IMR-90 (cell line): ENCODE measurements around the gene DACH1. TPM values are rescaled to one million over a fixed set of nuclear protein-coding genes. Genes with fewer than 3 reads are reported as not detected.

Experiments used
- ATAC-seq: fragments of 200-7000 bp; cut with Tn5 transposase; 2 replicates; pipeline ENCODE4 v1.9.1; 2020; ENCODE audit warnings: low read depth, mild to moderate bottlenecking, moderate library complexity
- Bru-seq: library from RNA; stranded (reverse); fragments of 400-500 nt; gene quantifications from one replicate; lab custom pipeline; 2021; lab: Mats Ljungman, UMichigan
- BruChase-seq, 2 experiments: library from RNA; stranded (reverse); fragments of 400-500 nt; gene quantifications; one replicate each; lab custom pipeline; 2021; lab: Mats Ljungman, UMichigan
- BruUV-seq: library from RNA; stranded (reverse); fragments of 400-500 nt; replicated peaks from 2 replicates; lab custom pipeline; 2021; lab: Mats Ljungman, UMichigan
- CTCF ChIA-PET: fragments of 300-600 bp; formaldehyde crosslinking; extraction: SDS; loops from one replicate; lab custom pipeline; 2021; ENCODE audit warnings: antibody characterized with exemption; lab: Yijun Ruan, JAX
- POLR2A ChIA-PET: fragments of 300-600 bp; sonication (Branson Sonifier 250); formaldehyde crosslinking; loops from one replicate; lab custom pipeline; 2022; ENCODE audit warnings: antibody characterized with exemption; ENCODE audit not compliant: unreplicated experiment; lab: Charles Lee
- DNase-seq: peaks from one replicate; pipeline ENCODE4 v3.0.0; 2013
- H2AFZ ChIP-seq: replicated peaks from 2 replicates; pipeline ENCODE3; 2013; ENCODE audit warnings: low read length, mild to moderate bottlenecking; ENCODE audit not compliant: poor library complexity
- H2AK5ac ChIP-seq: 2 replicates; pipeline ENCODE4 v1.6.1; 2013; ENCODE audit warnings: low read depth, low read length, inconsistent platforms
- H2AK9ac ChIP-seq: replicated peaks from 2 replicates; pipeline ENCODE3; 2013; ENCODE audit warnings: mild to moderate bottlenecking, low read depth, low read length, moderate library complexity; ENCODE audit not compliant: poor library complexity
- H2BK120ac ChIP-seq: 2 replicates; pipeline ENCODE4 v1.6.1; 2013; ENCODE audit warnings: low read depth, low read length, inconsistent platforms
- H2BK15ac ChIP-seq: 3 replicates; pipeline ENCODE4 v1.6.1; 2013; ENCODE audit warnings: low read depth, low read length, inconsistent platforms
- H2BK20ac ChIP-seq: 2 replicates; pipeline ENCODE4 v1.6.1; 2013; ENCODE audit warnings: low read depth, mild to moderate bottlenecking, inconsistent platforms, low read length, moderate library complexity
- H2BK5ac ChIP-seq: 2 replicates; pipeline ENCODE4 v1.6.1; 2013; ENCODE audit warnings: mild to moderate bottlenecking, low read depth, low read length, inconsistent platforms; ENCODE audit not compliant: poor library complexity, severe bottlenecking
- H3K14ac ChIP-seq: replicated peaks from 2 replicates; pipeline ENCODE4 v1.6.1; 2013; ENCODE audit warnings: low read depth, low read length, inconsistent platforms
- H3K18ac ChIP-seq: 2 replicates; pipeline ENCODE4 v1.6.1; 2013; ENCODE audit warnings: low read depth, low read length, control low read depth
- H3K23ac ChIP-seq: 2 replicates; pipeline ENCODE4 v1.6.1; 2013; ENCODE audit warnings: low read depth, low read length, inconsistent platforms
- H3K27ac ChIP-seq: 2 replicates; pipeline ENCODE4 v1.5.1; 2013; ENCODE audit warnings: mild to moderate bottlenecking, control low read depth, low read length; ENCODE audit not compliant: insufficient read depth
- H3K27me3 ChIP-seq: 2 replicates; pipeline ENCODE4 v1.6.1; 2013; ENCODE audit warnings: low read length; ENCODE audit not compliant: control insufficient read depth, insufficient read depth
- H3K36me3 ChIP-seq: 2 replicates; pipeline ENCODE4 v1.6.1; 2013; ENCODE audit warnings: low read length, mixed read lengths; ENCODE audit not compliant: control insufficient read depth, insufficient read depth
- H3K4ac ChIP-seq: 2 replicates; pipeline ENCODE4 v1.6.1; 2013; ENCODE audit warnings: low read depth, low read length, inconsistent platforms
- H3K4me1 ChIP-seq: 2 replicates; pipeline ENCODE4 v1.6.1; 2013; ENCODE audit warnings: low read length, mixed read lengths; ENCODE audit not compliant: control insufficient read depth, insufficient read depth
- H3K4me2 ChIP-seq: 2 replicates; pipeline ENCODE4 v1.6.1; 2013; ENCODE audit warnings: low read depth, mild to moderate bottlenecking, control low read depth, low read length, moderate library complexity
- H3K4me3 ChIP-seq: 2 replicates; pipeline ENCODE4 v1.5.1; 2013; ENCODE audit warnings: low read depth, mild to moderate bottlenecking, control low read depth, low read length, moderate library complexity; ENCODE audit not compliant: insufficient read depth
- H3K56ac ChIP-seq: 2 replicates; pipeline ENCODE4 v1.6.1; 2013; ENCODE audit warnings: low read length, inconsistent platforms; ENCODE audit not compliant: insufficient read depth; ENCODE audit errors: extremely low read depth
- H3K79me1 ChIP-seq, 2 experiments: 2 replicates each; pipeline ENCODE4 v1.6.1; 2013; ENCODE audit warnings: low read length in 2 of 2, inconsistent platforms in 1 of 2, low read depth in 1 of 2
- H3K9ac ChIP-seq: 2 replicates; pipeline ENCODE4 v1.6.1; 2013; ENCODE audit warnings: low read depth, low read length, control low read depth
- H3K9me1 ChIP-seq: 2 replicates; pipeline ENCODE4 v1.6.1; 2013; ENCODE audit warnings: low read length, inconsistent platforms; ENCODE audit not compliant: insufficient read depth
- H3K9me3 ChIP-seq: 2 replicates; pipeline ENCODE4 v1.6.1; 2013; ENCODE audit warnings: low read length; ENCODE audit not compliant: control insufficient read depth, insufficient read depth
- H4K20me1 ChIP-seq: 2 replicates; pipeline ENCODE4 v1.6.1; 2013; ENCODE audit warnings: low read length, inconsistent platforms; ENCODE audit not compliant: insufficient read depth
- H4K5ac ChIP-seq: 2 replicates; pipeline ENCODE4 v1.6.1; 2013; ENCODE audit warnings: mild to moderate bottlenecking, low read depth, low read length, control low read depth
- H4K8ac ChIP-seq, 2 experiments: 2 replicates each; pipeline ENCODE4 v1.6.1; 2013; ENCODE audit warnings: low read depth in 2 of 2, low read length in 2 of 2, control low read depth in 1 of 2, inconsistent platforms in 1 of 2
- H4K91ac ChIP-seq: 2 replicates; pipeline ENCODE4 v1.6.1; 2013; ENCODE audit warnings: low read depth, low read length, inconsistent platforms; ENCODE audit not compliant: insufficient read depth
- BHLHE40 ChIP-seq: fragments of 150-350 bp; IDR thresholded peaks from 2 replicates; pipeline ENCODE4 v1.6.1; 2016; ENCODE audit warnings: mild to moderate bottlenecking, low read depth, low read length
- CEBPB ChIP-seq: IDR thresholded peaks from 2 replicates; pipeline ENCODE4 v1.6.1; 2012; ENCODE audit warnings: low read depth, low read length, improper control_type of control experiment
- CHD1 ChIP-seq: IDR thresholded peaks from 2 replicates; pipeline ENCODE4 v1.6.1; 2012; ENCODE audit warnings: low read depth, low read length, improper control_type of control experiment
- FOS ChIP-seq: fragments of 150-350 bp; IDR thresholded peaks from 2 replicates; pipeline ENCODE4 v1.6.1; 2016; ENCODE audit warnings: low read depth, low read length
- MAFK ChIP-seq: IDR thresholded peaks from 2 replicates; pipeline ENCODE4 v1.6.1; 2012; ENCODE audit warnings: low read depth, low read length, improper control_type of control experiment
- MAZ ChIP-seq: IDR thresholded peaks from 2 replicates; pipeline ENCODE4 v1.6.1; 2012; ENCODE audit warnings: low read depth, mild to moderate bottlenecking, low read length, improper control_type of control experiment, moderate library complexity, borderline replicate concordance
- MXI1 ChIP-seq: IDR thresholded peaks from 2 replicates; pipeline ENCODE4 v1.6.1; 2012; ENCODE audit warnings: low read depth, mild to moderate bottlenecking, low read length, moderate library complexity, borderline replicate concordance
- NFE2L2 ChIP-seq: fragments of 150-350 bp; IDR thresholded peaks from 2 replicates; pipeline ENCODE4 v1.6.1; 2016; ENCODE audit warnings: low read depth, mild to moderate bottlenecking, low read length
- POLR2A ChIP-seq: IDR thresholded peaks from 2 replicates; pipeline ENCODE4 v1.6.1; 2012; ENCODE audit warnings: mild to moderate bottlenecking, low read depth, low read length
- RAD21 ChIP-seq: IDR thresholded peaks from 2 replicates; pipeline ENCODE4 v1.6.1; 2012; ENCODE audit warnings: low read length, improper control_type of control experiment
- RCOR1 ChIP-seq: IDR thresholded peaks from 2 replicates; pipeline ENCODE4 v1.6.1; 2012; ENCODE audit warnings: mild to moderate bottlenecking, low read length, improper control_type of control experiment; ENCODE audit not compliant: insufficient replicate concordance
- RFX5 ChIP-seq: IDR thresholded peaks from 2 replicates; pipeline ENCODE4 v1.8.0; 2012; ENCODE audit warnings: low read depth, mild to moderate bottlenecking, low read length, moderate library complexity
- SMC3 ChIP-seq: fragments of 150-350 bp; IDR thresholded peaks from 2 replicates; pipeline ENCODE4 v1.6.1; 2016; ENCODE audit warnings: low read depth, mild to moderate bottlenecking, antibody characterized with exemption, low read length, moderate library complexity
- WGBS, 2 experiments: methylation state at CpG; one replicate each; pipeline versions ENCODE4 v1.1.5 to v1.1.7; 2013; ENCODE audit warnings: missing lambda C conversion rate in 2 of 2; ENCODE audit not compliant: insufficient read length in 1 of 2; ENCODE audit errors: extremely low coverage in 2 of 2; 5-methylcytosine and 5-hydroxymethylcytosine counted together
- dilution Hi-C: fragments of 300-500 bp; cut with HindIII; formaldehyde crosslinking; loops from one replicate; pipeline ENCODE4 v1.14.3; 2018; ENCODE audit warnings: low sequenced_read_pairs; ENCODE audit not compliant: unreplicated experiment
- in situ Hi-C: fragments of 300-500 bp; cut with MboI; formaldehyde crosslinking; loops from 3 replicates; pipeline ENCODE4 v1.14.3; 2019; ENCODE audit warnings: low sequenced_read_pairs, inconsistent platforms, mixed read lengths
- intact Hi-C: fragments of 100-400 bp; cut with micrococcal nuclease; formaldehyde crosslinking; loops from 2 replicates; pipeline ENCODE4 v1.10.0; 2022
- long read RNA-seq: library from polyadenylated mRNA; unstranded; transcript quantifications from one replicate; pipeline ENCODE4 v2.0.0, GENCODE V29; 2021; ENCODE audit not compliant: unreplicated experiment
- polyA plus RNA-seq, 3 experiments: library from polyadenylated mRNA; depleted of rRNA; stranded (reverse); fragments of >200 nt; gene quantifications; 2 replicates each; pipeline ENCODE4 v1.2.3, GENCODE V29; 2012; ENCODE audit warnings: low replicate concordance in 1 of 3
- total RNA-seq: library from RNA; depleted of rRNA; stranded (reverse); fragments of >200 nt; gene quantifications from 2 replicates; pipeline ENCODE4 v1.2.3, GENCODE V29; 2012; rRNA removed
- TF ChIP-seq, protein P1 (sequence below): fragments of 150-350 bp; IDR thresholded peaks from 2 replicates; pipeline ENCODE4 v1.6.1; 2017; ENCODE audit warnings: mild to moderate bottlenecking, antibody characterized with exemption, low read length, low read depth
- TF ChIP-seq, protein P2 (sequence below): fragments of 150-350 bp; IDR thresholded peaks from 2 replicates; pipeline ENCODE4 v1.6.1; 2016; ENCODE audit warnings: low read depth, mild to moderate bottlenecking, low read length, moderate library complexity, borderline replicate concordance

Gene DACH1
- total RNA-seq (not detected in 2 replicates), polyA plus RNA-seq (2012; rRNA removed) (not detected in 2 replicates), Bru-seq, nascent RNA (percentile 22 among the genes with signal in this experiment), BruChase-seq, experiment 1, labeled RNA remaining after a 6-hour chase (percentile 13 among the genes with signal in this experiment), BruChase-seq, experiment 2, labeled RNA remaining after a 2-hour chase (percentile 14 among the genes with signal in this experiment)
- polyA plus RNA-seq (2012; cell fraction: cytosol; rRNA removed), result 0.01 TPM in 1 of 2 replicates, not detected in the other
- polyA plus RNA-seq (2012; cell fraction: nucleus; rRNA removed; ENCODE audit: low replicate concordance), result 0.01 TPM in 1 of 2 replicates, not detected in the other
- long read RNA-seq, partial matches to known transcripts, result 1 of 1 reads
- long read RNA-seq, other reads (novel, unspliced or antisense), result 0 of 1 reads

DNA sequence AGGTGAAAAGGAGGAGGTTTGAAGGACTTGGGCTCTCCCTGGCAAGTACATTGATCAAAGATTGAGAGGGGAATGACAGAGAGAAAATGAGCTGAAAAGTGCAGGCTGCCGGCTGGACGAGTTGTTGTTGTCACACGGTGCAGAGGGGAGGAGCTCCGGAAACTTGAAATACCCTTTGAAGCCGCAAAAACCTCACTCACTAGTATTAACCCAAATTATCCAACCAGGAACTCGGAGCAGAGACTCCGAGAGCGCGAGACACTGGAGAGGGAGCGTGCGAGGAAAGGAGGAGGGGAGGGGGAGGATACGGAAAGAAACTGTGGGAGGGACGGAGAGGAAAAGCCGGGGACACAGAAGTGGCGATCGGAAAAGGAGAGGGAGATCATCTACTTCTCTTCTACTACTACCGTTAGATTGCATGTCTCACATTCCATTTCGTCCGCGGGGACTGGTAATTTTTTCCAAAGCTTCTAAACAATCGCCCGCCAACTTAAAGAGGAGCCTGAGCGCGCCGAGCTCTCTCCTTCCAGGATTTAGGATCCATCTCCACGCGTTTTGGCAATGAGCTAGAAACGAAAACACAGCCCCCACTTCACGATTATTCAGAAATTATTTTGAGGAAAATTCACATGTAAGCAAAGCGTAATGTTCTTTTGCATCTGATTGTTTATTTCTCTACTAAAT is at the start of gene DACH1:
DACH1 (minus strand) TSS at position 74 of the 684 bp plus-strand sequence.
- Histone ChIP-seq H4K91ac (no peak within 1 kb of the TSS), H4K20me1 (no peaks in the 10 kb centered on the region), H2BK5ac (no peak within 1 kb of the TSS), H2AFZ (peak within 1 kb of the TSS; percentile 85), H3K4me1 (no peaks in the 10 kb centered on the region), H3K9me1 (no peaks in the 10 kb centered on the region), H4K8ac (no peak within 1 kb of the TSS), H3K4me2 (peak within 1 kb of the TSS; percentile 79), H3K23ac (no peak within 1 kb of the TSS; the same call in 1 of the 2 replicates), H3K9me3 (no peaks in the 10 kb centered on the region), H3K9ac (no peak within 1 kb of the TSS), H2BK20ac (no peak within 1 kb of the TSS), H3K56ac (no peak within 1 kb of the TSS), H2AK9ac (no peak within 1 kb of the TSS), H2BK120ac (no peak within 1 kb of the TSS), H4K5ac (no peak within 1 kb of the TSS; the same call in 1 of the 2 replicates), H3K18ac (no peak within 1 kb of the TSS), H3K27ac (no peak within 1 kb of the TSS), H3K79me1 (no peaks in the 10 kb centered on the region), H3K4me3 (peak within 1 kb of the TSS; percentile 42), H3K27me3 (peaks cover 29% of the 10 kb centered on the region), H3K14ac (no peak within 1 kb of the TSS), H2AK5ac (no peak within 1 kb of the TSS), H2BK15ac (no peak within 1 kb of the TSS), H3K4ac (no peak within 1 kb of the TSS), H3K36me3 (no peaks in the 10 kb centered on the region)
- WGBS, 2 experiments, result 4% methylated on average over 4 of the region's 30 CpGs; no CpG with 5 or more reads in 1 of the 2 experiments
- DNase-seq (peak; percentile 20), ATAC-seq (peak; percentile 71)
- intact Hi-C loops (loop anchor here (10.0 kb wide), 1 partner anchor 392 kb away; no protein-coding TSS in a partner anchor), in situ Hi-C loops (no loop called here), dilution Hi-C loops (no loop called here)
- BruUV-seq, result no TSS peak
- CTCF ChIA-PET, result interaction anchor here (1.0 kb wide), 1 partner anchor 11 kb away, joined by 3 read pairs; no protein-coding TSS in a partner anchor
- POLR2A ChIA-PET, result no interaction called here
- TF ChIP-seq CHD1, result no peak
- no peak for TF ChIP-seq NFE2L2
- TF ChIP-seq, protein P1, sequence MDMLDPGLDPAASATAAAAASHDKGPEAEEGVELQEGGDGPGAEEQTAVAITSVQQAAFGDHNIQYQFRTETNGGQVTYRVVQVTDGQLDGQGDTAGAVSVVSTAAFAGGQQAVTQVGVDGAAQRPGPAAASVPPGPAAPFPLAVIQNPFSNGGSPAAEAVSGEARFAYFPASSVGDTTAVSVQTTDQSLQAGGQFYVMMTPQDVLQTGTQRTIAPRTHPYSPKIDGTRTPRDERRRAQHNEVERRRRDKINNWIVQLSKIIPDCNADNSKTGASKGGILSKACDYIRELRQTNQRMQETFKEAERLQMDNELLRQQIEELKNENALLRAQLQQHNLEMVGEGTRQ, result no peak
- TF ChIP-seq CEBPB, result no peak
- no peak for TF ChIP-seq MXI1
- no peak for TF ChIP-seq POLR2A
- TF ChIP-seq FOS, result no peak
- no peak for TF ChIP-seq MAZ
- TF ChIP-seq RAD21, result no peak
- no peak for TF ChIP-seq RCOR1
- no peak for TF ChIP-seq SMC3
- TF ChIP-seq, protein P2, sequence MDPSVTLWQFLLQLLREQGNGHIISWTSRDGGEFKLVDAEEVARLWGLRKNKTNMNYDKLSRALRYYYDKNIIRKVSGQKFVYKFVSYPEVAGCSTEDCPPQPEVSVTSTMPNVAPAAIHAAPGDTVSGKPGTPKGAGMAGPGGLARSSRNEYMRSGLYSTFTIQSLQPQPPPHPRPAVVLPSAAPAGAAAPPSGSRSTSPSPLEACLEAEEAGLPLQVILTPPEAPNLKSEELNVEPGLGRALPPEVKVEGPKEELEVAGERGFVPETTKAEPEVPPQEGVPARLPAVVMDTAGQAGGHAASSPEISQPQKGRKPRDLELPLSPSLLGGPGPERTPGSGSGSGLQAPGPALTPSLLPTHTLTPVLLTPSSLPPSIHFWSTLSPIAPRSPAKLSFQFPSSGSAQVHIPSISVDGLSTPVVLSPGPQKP, result no peak
- no peak for TF ChIP-seq RFX5
- no peak for TF ChIP-seq BHLHE40
- no peak for TF ChIP-seq MAFK
